ENCODE data around the gene PAPPA2.
"Not testable (repeated sequence)": the region's sequence is repeated elsewhere in the genome, so short reads cannot be mapped to it uniquely, and the experiment has no call there.

The PAPPA2 gene

GRCh38 chr1:176552999-176553398 lies 90.0 kb downstream of the PAPPA2 start:
- DNase-seq (ENCODE audit: extremely low read depth, low read depth) = no peak
- TF ChIP-seq CTCF (IDR thresholded peaks at IDR 0.05; ENCODE audit: low read depth, low read length) = no peak

- no peak for DNase-seq (ENCODE audit: extremely low read depth, low read depth)
These were observed 93.3 kb downstream of the PAPPA2 start for GRCh38 chr1:176556288-176556687.

GRCh38 chr1:176557543-176558258 lies 94.7 kb downstream of the PAPPA2 start:
- no peak for TF ChIP-seq CTCF (IDR thresholded peaks at IDR 0.05; ENCODE audit: low read depth, low read length)
- DNase-seq (ENCODE audit: extremely low read depth, low read depth) = no peak

More at GRCh38 chr1:176556288-176556687, 93.3 kb downstream of the PAPPA2 start:
- TF ChIP-seq CTCF (IDR thresholded peaks at IDR 0.05; ENCODE audit: low read depth, low read length) = no peak

- no peak for TF ChIP-seq CTCF (IDR thresholded peaks at IDR 0.05; ENCODE audit: low read depth, low read length)
- DNase-seq (ENCODE audit: extremely low read depth, low read depth) = no peak
These were observed 95.6 kb downstream of the PAPPA2 start for GRCh38 chr1:176558561-176558960.

GRCh38 chr1:176559474-176559873 lies 96.5 kb downstream of the PAPPA2 start:
- DNase-seq (ENCODE audit: extremely low read depth, low read depth) = no peak
- TF ChIP-seq CTCF (IDR thresholded peaks at IDR 0.05; ENCODE audit: low read depth, low read length) = no peak

- DNase-seq (ENCODE audit: extremely low read depth, low read depth) = peak; percentile 32
- peak; percentile 89 for TF ChIP-seq CTCF (IDR thresholded peaks at IDR 0.05; ENCODE audit: low read depth, low read length)
These were observed 96.9 kb downstream of the PAPPA2 start for GRCh38 chr1:176559878-176560277.

GRCh38 chr1:176560681-176561080 lies 97.7 kb downstream of the PAPPA2 start:
- DNase-seq (ENCODE audit: extremely low read depth, low read depth) = peak; percentile 19
- no peak for TF ChIP-seq CTCF (IDR thresholded peaks at IDR 0.05; ENCODE audit: low read depth, low read length)

- DNase-seq (ENCODE audit: extremely low read depth, low read depth) = not testable (repeated sequence)
These were observed 98.8 kb downstream of the PAPPA2 start for GRCh38 chr1:176561761-176562160.

All from AG09319 (cell line).